ENCODE data around the gene LSM6.

LSM6 gene

GRCh38 chr4:146190456-146190855, 14.9 kb downstream of the LSM6 start:
- no peak for DNase-seq

DNA sequence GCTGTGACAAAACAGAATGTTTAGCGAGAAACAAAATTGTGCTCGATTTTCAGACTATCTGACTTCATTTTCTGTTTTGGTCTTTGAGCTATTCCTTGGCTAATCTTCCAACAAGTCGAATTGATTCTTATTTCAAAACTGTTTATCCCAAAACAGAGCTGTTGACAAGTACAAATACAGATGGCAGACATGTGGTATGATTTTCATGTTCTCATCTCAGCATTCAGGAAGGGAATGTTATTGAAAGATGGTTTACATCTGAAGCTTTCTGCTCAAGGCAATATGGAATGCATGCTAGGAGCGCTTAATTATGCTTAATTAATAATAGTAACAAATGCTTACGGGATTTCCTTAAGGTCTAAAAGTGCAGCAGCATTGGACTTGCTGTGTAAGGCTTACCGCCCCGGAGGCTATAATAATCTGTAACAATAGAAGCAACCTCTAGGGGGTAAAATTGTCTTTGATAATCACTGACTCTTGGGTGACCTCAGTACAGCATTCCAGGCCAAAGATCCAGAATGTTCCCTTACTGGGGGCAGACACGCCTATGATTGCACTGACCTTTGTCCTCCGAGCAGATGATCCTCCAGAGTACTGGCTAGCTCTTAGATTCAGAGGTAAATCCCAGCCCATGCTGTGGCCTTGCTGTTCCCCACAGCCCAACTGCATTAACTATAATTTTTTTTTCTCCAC, 16.4 kb downstream of the LSM6 start:
- no peak for DNase-seq

DNA sequence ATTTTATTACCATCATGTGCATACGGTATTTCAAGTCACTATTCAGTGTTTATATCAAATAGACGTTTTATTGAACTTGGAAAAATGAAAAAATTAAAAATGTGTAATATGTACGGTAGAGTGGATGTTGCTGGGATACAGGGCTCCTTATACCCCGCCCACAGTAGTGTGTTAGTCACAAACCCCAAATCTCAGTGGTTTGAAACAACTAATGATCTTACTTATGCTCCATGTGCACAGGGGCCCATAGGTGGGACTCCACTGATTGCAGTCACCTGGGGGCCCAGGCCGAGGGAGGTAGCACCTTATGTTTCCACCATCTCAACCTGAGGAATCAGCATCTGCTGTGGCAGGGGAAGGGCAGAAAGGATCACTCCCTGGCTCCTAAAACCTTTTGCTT, 18.1 kb downstream of the LSM6 start:
- no peak for DNase-seq

GRCh38 chr4:146194212-146194611, 18.7 kb downstream of the LSM6 start:
- no peak for DNase-seq

DNA sequence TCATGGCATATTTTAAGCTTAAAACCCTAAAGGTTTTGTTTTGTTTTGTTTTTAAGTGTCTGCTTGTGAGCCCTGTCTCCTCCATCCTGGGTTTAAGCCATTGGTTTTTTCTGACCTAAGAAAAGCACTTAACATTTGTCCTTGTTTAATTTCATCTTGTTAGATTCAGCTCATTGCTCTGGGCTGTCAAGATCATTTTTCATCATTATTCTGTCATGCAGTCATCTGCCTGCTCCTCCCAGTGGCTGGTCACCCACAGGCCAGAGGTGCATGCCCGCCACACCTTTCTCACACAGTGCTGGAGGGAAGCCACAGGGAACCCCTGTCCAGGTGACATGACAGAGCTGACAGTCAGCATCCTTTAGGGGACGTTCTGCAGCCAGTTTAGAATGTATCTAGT, 27.1 kb downstream of the LSM6 start:
- DNase-seq = no peak

GRCh38 chr4:146207410-146207809, 31.9 kb downstream of the LSM6 start:
- DNase-seq = no peak

GRCh38 chr4:146210890-146211289, 35.4 kb downstream of the LSM6 start:
- no peak for DNase-seq

- DNase-seq = no peak
These were observed 35.9 kb downstream of the LSM6 start for GRCh38 chr4:146211440-146211839.

DNA sequence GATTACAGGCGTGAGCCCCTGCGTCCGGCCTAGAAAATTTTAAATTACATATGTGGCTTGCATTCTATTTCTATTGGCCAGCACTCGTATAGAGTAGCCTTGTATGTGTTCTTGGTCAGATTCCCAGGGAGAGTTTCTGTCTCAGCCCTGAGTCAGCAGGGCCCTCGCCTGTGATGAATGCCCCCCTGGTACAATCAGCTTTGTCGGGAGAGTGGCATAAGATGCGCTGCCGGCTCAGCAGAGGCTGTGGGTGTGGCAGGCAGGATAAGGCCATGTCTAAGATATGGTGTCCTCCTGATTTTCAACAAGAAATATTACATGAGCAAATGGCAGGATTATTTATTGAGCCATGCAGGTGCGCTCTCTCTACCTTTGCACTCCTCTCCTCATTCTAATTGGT, 37.3 kb downstream of the LSM6 start:
- DNase-seq = no peak

DNA sequence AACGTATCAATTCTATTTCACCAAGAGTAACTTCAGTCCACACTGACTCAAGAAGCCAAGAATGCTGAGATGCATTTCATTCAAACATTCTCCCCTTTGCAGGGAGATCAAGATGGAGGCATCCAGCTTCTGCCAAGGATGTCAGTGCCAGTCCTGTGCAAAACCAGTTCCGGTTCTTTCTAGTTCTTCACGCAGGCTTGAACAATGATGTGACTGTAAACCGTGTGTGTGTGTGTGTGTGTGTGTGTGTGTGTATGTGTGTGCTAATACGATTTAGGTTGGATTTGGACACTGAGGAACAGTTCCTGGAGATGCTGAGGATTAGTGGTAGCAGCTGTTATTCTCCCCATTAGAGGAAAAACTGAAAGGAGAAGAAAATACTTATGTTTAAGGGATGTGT, 38.7 kb downstream of the LSM6 start, which contains the start of gene REELD1:
Gene REELD1 (plus strand): TSS at position 301 of the 400 bp plus-strand sequence. CDS start 2,415 bp downstream, outside the sequence.
- no peak for DNase-seq

DNA sequence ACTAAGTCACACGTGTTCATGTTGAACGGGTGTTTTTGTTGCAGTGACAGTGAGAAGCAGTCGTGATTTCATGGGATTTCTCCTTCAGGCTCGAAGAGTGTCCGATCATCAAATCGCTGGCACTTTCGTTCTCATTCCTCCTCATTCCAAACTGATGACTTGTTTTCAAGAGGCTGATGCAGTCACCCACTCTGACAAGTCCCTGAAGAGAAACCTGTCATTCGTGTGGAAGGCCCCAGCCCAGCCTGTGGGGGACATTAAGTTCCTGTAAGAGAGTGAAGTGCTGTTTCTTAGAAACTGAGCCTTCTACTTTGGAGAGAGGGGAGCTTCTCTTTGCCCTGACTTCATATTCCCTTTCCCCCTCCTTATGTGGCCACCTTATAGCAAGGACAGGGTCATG, 46.8 kb downstream of the LSM6 start:
- no peak for DNase-seq

- DNase-seq = no peak
These were observed 48.9 kb downstream of the LSM6 start for GRCh38 chr4:146224326-146224966.

DNA sequence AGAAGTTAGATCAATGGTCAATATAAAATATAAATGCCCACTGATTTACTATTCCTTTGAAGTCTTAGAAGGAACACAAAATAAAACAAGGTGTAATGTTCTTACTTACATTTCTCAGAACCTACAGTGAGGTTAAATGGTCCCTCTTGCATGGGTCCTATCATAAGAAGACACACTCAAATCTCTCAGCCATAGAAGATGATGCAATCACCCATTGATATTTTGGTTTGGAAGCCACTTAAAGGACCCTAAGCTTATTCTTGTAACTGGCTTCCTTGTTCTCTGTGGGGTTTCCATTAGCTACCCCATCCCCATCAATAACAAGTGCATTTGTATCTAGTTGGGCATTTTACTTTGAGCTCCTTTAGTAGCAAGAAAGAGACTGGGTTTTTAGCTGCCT, 53.9 kb downstream of the LSM6 start:
- no peak for DNase-seq

- DNase-seq = no peak
These were observed 56.7 kb downstream of the LSM6 start for GRCh38 chr4:146232131-146232722.

- no peak for DNase-seq
These were observed 60.2 kb downstream of the LSM6 start for GRCh38 chr4:146235654-146236177.

- no peak for DNase-seq
These were observed 60.7 kb downstream of the LSM6 start for GRCh38 chr4:146236216-146236615.

DNA sequence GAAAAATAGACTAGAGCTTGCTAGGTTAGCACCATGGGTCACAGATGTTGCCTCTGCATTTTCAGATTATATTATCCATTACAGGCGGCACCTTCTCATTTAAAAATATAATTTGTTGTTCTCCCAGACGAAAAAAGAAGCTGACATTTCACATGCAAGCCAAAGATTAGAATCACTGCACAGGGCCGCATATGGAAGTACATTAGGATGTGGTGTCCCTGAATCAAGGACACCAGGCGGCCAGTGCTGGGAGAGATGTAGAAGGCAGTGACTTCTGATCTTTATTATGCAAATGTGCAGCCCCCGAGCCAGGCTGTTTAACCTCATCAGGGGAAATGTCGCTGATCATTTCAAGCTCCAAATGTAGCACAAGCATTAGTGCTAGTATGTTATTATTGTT, 61.6 kb downstream of the LSM6 start:
- no peak for DNase-seq

DNA sequence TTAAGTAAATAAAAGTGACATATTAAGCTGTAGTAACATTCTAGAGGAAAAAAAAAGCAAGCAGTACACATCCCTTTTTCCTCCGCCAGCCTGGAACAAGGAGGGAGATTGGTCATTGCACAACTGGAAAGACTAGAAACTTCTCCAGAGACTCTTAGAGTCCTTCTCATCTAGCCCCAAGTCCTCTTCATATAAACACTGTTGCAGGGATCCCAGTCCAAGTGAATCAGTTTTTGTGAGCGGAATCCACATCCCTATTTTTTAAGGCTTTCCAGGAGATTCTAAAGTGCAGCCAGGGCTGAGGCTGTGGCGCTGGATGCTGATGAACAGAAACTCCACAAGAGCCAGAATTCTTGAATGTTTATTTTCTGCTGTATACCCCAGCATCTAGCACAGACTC, 62.6 kb downstream of the LSM6 start:
- DNase-seq = no peak
